ENCODE results near the gene CAPN12. TPM values are rescaled to one million over a fixed set of nuclear protein-coding genes. Genes with fewer than 3 reads are reported as not detected.

Gene CAPN12
- total RNA-seq, 3 donors from 2014 or later = 3.1 to 15.9 (median 14.9) TPM

DNA sequence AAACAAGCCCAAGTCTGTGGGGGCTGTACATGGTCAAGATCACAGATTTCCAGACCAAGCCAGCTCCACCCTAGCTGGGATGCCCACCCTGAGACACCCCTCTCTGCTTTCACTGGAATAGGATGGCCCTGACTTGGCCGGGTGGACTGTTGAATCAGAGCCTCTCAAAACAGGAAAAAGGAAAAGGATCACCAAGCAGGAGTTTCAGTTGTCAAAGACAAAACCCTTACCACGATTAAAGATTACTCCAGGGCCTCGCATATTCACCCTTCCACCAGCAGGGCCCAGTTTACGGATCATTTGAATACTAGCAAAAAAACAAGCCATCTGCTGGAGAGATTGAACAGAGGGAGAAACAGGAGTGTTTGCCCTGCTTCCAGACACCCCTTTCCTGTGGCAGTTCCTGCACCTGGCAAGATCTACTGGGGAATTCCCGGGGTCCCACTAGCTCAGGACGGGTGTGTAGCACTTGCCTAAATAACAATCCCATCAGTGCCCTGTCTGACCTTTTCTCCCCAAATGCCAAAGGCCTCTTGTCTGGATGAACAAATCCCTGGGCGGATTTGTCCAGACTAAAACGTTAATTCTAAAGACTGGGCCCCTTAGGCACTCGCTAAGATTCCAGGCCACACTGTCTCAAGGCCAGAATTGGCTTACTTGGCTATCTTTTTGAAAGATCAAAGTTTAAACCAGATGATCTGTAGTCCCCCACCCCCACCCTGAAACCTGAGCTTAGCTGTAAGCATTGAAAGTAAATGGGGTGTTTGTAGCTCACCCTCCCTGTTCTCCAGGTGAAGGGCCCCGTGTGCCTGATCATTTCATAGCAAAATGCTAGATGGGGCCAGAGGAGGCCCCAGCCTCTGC is 58.4 kb downstream of the CAPN12 start:
- ATAC-seq (no peak), DNase-seq (no peak)
- TF ChIP-seq, protein P1, sequence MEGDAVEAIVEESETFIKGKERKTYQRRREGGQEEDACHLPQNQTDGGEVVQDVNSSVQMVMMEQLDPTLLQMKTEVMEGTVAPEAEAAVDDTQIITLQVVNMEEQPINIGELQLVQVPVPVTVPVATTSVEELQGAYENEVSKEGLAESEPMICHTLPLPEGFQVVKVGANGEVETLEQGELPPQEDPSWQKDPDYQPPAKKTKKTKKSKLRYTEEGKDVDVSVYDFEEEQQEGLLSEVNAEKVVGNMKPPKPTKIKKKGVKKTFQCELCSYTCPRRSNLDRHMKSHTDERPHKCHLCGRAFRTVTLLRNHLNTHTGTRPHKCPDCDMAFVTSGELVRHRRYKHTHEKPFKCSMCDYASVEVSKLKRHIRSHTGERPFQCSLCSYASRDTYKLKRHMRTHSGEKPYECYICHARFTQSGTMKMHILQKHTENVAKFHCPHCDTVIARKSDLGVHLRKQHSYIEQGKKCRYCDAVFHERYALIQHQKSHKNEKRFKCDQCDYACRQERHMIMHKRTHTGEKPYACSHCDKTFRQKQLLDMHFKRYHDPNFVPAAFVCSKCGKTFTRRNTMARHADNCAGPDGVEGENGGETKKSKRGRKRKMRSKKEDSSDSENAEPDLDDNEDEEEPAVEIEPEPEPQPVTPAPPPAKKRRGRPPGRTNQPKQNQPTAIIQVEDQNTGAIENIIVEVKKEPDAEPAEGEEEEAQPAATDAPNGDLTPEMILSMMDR (IDR thresholded peaks at IDR 0.05) = no peak
- intact Hi-C loops (cut with DNase I, micrococcal nuclease) = no loop called here
- H3K4me1 ChIP-seq (ENCODE audit: low read depth) = peaks cover 80% of the 10 kb centered on the region
- no peaks in the 10 kb centered on the region for H3K9me3 ChIP-seq
- H3K36me3 ChIP-seq (ENCODE audit: low read depth) = no peaks in the 10 kb centered on the region
- H3K4me3 ChIP-seq = no peak overlapping the region

DNA sequence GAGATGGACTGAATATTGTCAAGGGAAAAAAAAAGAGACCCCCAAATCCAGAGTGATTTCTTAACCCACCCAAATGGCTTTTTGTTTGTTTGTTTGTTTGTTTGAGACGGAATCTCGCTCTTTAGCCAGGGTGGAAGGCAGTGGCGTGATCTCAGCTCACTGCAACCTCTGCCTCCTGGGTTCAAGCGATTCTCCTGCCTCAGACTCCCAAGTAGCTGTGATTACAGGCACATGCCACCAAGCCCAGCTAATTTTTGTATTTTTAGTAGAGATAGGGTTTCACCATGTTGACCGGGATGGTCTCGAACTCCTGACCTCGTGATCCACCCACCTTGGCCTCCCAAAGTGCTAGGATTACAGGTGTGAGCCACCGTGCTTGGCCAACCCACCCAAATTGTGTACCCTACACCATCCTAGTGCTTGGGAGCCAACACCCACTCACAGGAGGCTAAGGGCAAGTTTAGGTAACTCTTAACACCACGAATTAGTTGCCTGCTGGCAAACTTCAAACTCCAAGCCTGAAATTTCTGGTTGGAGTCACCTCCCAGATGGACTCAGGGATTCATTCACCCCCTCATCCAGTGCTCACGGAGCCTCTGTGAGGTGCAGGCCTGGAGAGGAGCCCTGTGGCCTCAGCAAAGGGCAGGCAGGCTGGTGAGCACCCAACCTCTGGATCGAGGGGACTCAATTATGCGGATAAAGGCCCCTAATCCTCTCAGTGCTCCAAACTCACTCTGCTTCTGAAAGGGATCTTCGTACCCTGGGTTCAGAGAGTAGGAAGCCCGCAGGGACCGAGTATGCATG is 59.2 kb downstream of the CAPN12 start:
- peaks cover 83% of the 10 kb centered on the region for H3K4me1 ChIP-seq (ENCODE audit: low read depth)
- intact Hi-C loops (cut with DNase I, micrococcal nuclease) = no loop called here
- TF ChIP-seq, protein P1 (IDR thresholded peaks at IDR 0.05) = no peak
- no peak for ATAC-seq
- H3K4me3 ChIP-seq = no peak overlapping the region
- no peaks in the 10 kb centered on the region for H3K9me3 ChIP-seq
- H3K36me3 ChIP-seq (ENCODE audit: low read depth) = no peaks in the 10 kb centered on the region
- no peak for DNase-seq

DNA sequence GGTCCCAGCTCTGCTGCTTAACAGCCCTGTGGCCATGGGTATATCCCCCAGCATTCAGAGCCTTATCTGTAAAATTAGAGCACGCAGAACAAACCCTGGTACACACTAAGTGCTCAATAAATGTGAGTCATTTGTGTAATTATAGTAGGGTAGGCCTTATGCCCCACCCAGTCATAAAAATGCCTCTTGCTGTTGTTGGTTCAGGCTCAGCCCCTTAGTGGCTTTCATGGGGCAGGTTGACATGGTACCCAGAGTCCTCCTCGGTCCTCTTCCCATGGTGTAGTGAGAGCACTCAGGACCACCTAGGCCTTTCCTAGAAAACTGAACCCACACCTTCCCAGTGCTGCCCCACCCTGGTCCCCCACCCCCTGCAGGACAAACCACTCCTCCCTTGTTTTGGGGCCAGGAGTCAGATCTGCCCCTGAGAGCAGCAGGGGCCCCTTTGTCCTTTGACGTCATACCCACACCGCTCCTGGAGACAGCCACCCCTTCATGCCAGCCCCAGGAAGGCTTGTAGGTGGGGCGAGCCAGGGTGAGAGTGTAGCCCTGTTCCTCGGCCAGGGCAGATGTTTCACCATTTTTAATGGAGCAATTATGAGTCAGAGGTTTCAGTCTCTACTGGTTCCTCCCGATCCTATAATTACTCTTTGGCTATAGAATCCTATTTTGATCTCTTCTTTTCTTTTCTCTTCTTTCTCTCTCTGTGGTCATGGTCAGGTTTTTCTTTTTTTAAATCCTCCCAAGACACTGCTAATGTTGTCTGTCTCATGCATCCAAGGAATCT is 60.0 kb downstream of the CAPN12 start:
- TF ChIP-seq, protein P1 (IDR thresholded peaks at IDR 0.05) = no peak
- H3K4me3 ChIP-seq = peak overlapping the region; percentile 3
- peaks cover 91% of the 10 kb centered on the region for H3K4me1 ChIP-seq (ENCODE audit: low read depth)
- intact Hi-C loops (cut with DNase I, micrococcal nuclease) = no loop called here
- H3K36me3 ChIP-seq (ENCODE audit: low read depth) = no peaks in the 10 kb centered on the region
- H3K9me3 ChIP-seq = no peaks in the 10 kb centered on the region
- ATAC-seq (peak; percentile 74), DNase-seq (peak; percentile 75 to 91 (median 83))

DNA sequence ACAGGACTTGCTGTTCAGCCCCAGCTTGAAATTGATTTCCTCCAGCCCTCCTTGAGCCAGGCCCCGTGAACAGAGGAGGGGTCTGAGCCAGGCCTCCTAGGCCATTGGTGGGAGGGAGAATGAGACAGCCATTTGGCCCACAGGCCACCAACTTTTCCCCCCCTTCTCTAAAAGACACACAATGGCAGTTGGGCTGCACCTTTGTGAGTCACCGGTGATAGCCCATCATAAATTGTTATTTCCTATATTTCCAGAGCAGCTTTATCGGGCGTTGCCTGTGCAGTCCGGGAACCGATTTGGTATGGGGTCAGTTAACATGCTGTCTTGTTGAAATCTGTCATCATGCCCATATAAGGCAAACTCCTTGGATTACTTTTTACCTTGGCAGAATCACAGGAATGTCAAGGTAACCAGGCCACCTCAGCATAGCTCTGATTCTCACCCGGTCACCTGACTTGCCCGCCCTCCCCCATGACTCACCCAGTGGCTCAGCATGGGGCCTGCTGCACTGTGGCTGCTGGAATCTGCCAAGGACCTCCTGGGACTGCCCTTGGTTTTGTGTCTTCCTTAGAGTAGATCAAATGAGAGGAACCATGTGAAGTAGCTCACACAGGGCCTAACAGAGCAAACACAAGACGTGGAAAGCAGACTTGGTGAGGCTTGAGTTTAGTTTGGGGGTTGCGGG is 60.7 kb downstream of the CAPN12 start:
- no peaks in the 10 kb centered on the region for H3K36me3 ChIP-seq (ENCODE audit: low read depth)
- DNase-seq = peak; percentile 89 to 92 (median 90)
- intact Hi-C loops (cut with DNase I, micrococcal nuclease) = no loop called here
- peak; percentile 74 for ATAC-seq
- H3K4me3 ChIP-seq = peak overlapping the region; percentile 3
- peaks cover 92% of the 10 kb centered on the region for H3K4me1 ChIP-seq (ENCODE audit: low read depth)
- TF ChIP-seq, protein P1 (IDR thresholded peaks at IDR 0.05) = no peak
- no peaks in the 10 kb centered on the region for H3K9me3 ChIP-seq

Measured in mucosa of descending colon (tissue), 3 donors.